GM18526 (cell line): ENCODE measurements around the gene ITPRIPL2.

Experiments used
- POLR2A ChIP-seq: IDR thresholded peaks from 3 replicates; pipeline ENCODE4 v1.6.1; 2011; ENCODE audit not compliant: insufficient read length; ENCODE audit errors: extremely low read depth

The ITPRIPL2 gene

GRCh38 chr16:19140396-19140795, 26.6 kb downstream of the ITPRIPL2 start:
- no peak for TF ChIP-seq POLR2A

GRCh38 chr16:19142939-19143598, 29.3 kb downstream of the ITPRIPL2 start:
- TF ChIP-seq POLR2A, result no peak

DNA sequence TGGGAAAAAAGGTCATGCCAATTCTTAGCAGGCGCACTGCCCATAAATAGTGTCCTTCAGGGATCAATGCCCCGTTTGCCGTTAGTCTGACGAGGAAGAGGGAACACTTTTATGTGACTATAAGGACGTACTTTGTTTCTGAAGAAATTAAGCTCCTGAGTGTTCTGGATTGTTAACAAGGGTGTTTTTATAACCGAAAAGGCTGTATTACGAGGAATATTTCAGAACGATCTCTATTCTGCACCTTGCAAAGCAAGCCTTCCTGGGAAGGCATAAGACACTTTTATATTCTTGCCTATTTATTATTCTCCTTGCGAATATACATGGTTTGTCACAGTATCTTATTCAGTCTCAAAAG, 29.8 kb downstream of the ITPRIPL2 start:
- TF ChIP-seq POLR2A, result no peak

DNA sequence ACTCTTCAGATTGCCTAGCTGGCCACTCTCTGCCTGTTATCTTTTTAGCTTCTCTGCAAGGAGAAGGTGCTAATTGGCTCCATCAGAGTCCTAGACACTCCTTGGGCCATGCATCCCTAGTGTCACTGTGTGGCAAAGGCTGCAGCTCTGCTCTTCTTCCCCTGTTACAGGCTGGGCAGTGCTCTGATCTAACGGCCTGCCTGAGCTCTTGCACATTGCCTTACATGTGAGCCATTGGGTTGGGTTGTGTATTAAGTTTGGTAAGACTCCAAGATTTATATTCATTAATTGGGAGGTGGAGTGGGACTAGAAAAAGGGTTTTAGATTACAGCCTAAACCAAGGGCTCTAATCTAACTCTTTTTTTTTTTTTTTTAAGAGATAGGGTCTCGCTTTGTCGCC, 31.2 kb downstream of the ITPRIPL2 start:
- no peak for TF ChIP-seq POLR2A

GRCh38 chr16:19147126-19147525, 33.4 kb downstream of the ITPRIPL2 start:
- no peak for TF ChIP-seq POLR2A

GRCh38 chr16:19147627-19148026, 33.9 kb downstream of the ITPRIPL2 start:
- no peak for TF ChIP-seq POLR2A

DNA sequence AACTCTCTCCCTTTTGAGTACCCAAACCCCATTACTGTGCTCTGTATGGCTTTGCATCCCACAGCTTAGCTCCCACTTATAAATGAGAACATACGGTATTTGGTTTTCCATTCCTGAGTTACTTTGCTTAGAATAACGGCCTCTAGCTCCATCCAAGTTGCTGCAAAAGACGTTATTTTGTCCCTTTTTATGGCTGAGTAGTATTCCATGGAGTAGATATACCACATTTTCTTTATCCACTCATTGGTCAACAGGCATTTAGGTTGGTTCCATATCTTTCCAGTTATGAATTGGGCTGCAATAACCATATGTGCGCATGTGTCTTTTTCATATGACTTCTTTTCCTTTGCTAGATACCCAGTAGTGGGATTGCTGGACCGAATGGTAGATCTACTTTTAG, 34.4 kb downstream of the ITPRIPL2 start:
- TF ChIP-seq POLR2A, result no peak

GRCh38 chr16:19151310-19151709, 37.5 kb downstream of the ITPRIPL2 start:
- TF ChIP-seq POLR2A, result no peak

GRCh38 chr16:19152042-19152441, 38.3 kb downstream of the ITPRIPL2 start:
- TF ChIP-seq POLR2A, result no peak

DNA sequence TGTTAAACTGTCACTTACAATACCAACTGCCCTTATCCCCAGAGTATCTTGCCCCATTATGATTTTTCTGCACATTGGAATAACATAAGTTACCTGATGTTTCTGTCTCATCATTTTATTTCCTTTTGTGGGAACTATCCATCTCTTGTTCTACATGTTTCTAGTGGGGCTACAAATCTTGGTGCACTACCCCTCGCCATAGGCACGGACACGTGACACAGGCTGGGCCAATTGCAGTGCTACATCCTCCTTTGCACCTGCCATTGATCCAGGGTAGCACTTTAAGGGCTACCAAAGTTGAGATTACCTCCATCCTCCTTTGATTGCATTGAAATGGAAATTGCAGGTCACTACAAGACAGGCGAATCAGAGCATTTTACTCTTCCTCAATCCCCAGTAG, 40.1 kb downstream of the ITPRIPL2 start:
- no peak for TF ChIP-seq POLR2A

DNA sequence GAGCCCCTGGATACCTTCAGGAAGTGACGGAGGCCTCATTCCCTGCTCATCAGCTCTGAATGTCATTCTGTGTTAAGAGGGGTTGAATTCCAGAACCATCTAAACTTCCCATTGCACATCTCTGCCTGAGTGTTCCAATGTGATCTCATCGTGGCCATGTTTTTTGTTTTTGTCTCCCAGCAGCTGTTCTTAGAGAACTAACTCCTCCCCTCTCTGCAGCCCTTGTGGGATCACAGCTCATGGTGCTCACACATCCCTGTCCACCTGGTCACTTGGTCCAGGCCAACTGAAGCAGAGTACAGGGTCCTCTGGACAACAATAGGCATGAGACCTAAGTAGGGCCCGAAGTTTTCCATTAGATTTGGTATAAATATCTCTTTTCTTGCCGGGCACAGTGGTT, 48.3 kb downstream of the ITPRIPL2 start:
- no peak for TF ChIP-seq POLR2A

GRCh38 chr16:19163215-19163614, 49.5 kb downstream of the ITPRIPL2 start:
- TF ChIP-seq POLR2A, result no peak

GRCh38 chr16:19164285-19164684, 50.5 kb downstream of the ITPRIPL2 start:
- TF ChIP-seq POLR2A, result no peak

- TF ChIP-seq POLR2A, result no peak
Measured at GRCh38 chr16:19165101-19165500, 51.3 kb downstream of the ITPRIPL2 start.

- no peak for TF ChIP-seq POLR2A
Measured at GRCh38 chr16:19166500-19166899, 52.7 kb downstream of the ITPRIPL2 start.

- no peak for TF ChIP-seq POLR2A
Measured at GRCh38 chr16:19167710-19168370, 54.1 kb downstream of the ITPRIPL2 start, which contains the start of gene SYT17. TSS of gene SYT17 (plus strand) at chr16:19168240. CDS start at chr16:19168647, 407 bp downstream.
